PC-3 (cell line): ENCODE results near the gene EXOG.

Experiments used
- CTCF ChIP-seq: fragments of 300-600 bp; sonication (generic); conservative IDR thresholded peaks from 2 replicates; pipeline ENCODE4 v1.5.1; 2017; ENCODE audit warnings: antibody characterized with exemption, low read depth, mild to moderate bottlenecking, low read length
- EZH2phosphoT487 ChIP-seq: fragments of 300-600 bp; sonication (generic); IDR thresholded peaks from 2 replicates; pipeline ENCODE4 v1.6.1; 2018; ENCODE audit warnings: mild to moderate bottlenecking, antibody characterized with exemption, low read length, borderline replicate concordance

GRCh38 chr3:38500688-38501417, 4.7 kb downstream of the EXOG start:
- TF ChIP-seq CTCF = no peak
- no peak for TF ChIP-seq EZH2phosphoT487
